ENCODE measurements around the gene DCDC1.

DCDC1 gene

DNA sequence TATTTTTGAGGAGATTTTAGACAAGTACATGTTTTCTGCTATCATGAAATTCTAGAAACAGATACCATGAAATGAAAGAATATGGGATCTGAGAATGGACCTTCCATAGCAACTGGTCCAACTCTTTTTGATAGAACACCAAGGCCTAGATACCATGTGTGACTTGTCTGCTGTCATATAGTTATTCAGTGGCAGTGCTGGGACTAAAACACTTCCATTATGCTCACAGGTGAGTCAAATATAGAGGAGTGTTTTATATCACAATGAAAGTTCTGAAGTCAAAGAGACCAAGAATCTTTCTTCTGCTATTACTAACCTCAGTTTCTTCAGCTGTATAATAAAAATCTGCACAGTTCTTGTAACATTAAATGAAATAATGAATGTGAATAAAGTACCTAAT lies 276.9 kb downstream of the DCDC1 start:
- Histone ChIP-seq H3K9me3 (ENCODE audit: insufficient read depth, low read depth, low read length) (peaks cover 23% of the 10 kb centered on the region), H3K36me3 (ENCODE audit: insufficient read depth, low read depth, low read length) (no peaks in the 10 kb centered on the region), H3K27me3 (ENCODE audit: insufficient read depth, low read length) (no peaks in the 10 kb centered on the region), H3K27ac (ENCODE audit: low read length) (no peak overlapping the region), H3K4me1 (ENCODE audit: insufficient read depth, low read length) (no peaks in the 10 kb centered on the region), H3K9ac (ENCODE audit: low read depth, low read length) (no peak overlapping the region), H3K4me3 (ENCODE audit: low read length) (no peak overlapping the region)

DNA sequence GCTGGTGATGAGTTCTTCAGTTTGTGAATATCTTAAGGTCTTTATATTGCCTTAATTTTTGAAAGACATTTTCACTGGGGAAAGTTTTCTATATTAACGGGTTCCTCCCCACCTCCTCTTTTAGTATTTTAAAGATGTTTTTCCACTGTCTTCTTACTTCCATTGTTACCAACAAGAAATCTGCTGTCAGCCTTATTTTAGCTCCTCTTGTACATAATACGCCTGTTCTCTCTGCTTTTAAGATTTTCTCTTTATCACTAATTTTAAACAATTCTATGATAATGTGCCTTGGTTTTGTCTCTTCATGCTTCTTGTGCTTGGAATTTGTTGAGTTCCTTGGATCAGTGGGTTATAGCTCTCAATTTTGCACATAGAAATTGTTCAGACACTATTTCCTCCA lies 280.4 kb downstream of the DCDC1 start:
- Histone ChIP-seq H3K9me3 (ENCODE audit: insufficient read depth, low read depth, low read length) (peaks cover 23% of the 10 kb centered on the region), H3K4me3 (ENCODE audit: low read length) (no peak overlapping the region), H3K27ac (ENCODE audit: low read length) (no peak overlapping the region), H3K9ac (ENCODE audit: low read depth, low read length) (no peak overlapping the region), H3K4me1 (ENCODE audit: insufficient read depth, low read length) (no peaks in the 10 kb centered on the region), H3K36me3 (ENCODE audit: insufficient read depth, low read depth, low read length) (no peaks in the 10 kb centered on the region), H3K27me3 (ENCODE audit: insufficient read depth, low read length) (no peaks in the 10 kb centered on the region)

DNA sequence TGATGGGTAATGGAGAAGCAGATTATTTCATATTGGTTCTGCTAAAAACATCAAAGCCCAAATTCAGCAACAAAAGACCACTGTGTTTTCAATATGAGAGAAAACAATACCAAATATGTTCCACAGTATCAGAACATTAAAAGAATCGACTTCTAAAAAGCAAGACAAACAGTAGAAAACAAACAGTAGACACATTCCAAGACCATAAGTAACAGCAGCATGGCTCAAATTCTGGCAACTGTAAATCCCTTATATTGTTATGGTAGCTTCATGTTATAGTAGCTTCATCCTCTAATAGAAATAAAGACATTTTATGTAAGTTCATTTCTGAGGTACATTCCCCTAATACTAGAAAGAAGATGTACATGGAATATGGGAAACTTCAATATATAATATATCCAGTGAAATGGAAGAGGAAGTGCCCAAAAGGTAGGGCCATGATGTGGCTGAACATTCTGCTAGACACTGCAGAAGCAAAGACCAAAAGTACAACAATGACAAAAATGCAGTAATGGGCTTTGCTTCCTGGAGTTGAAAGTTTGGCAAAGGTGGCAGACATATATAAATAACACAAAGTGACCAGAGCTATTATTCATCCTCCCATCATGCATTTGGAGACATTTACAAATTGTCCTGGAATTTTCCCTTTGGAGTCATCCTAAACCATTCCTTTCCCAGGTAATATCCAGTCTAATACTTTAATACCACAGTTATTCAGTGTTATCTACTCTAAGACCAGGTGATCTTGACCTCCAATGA lies 299.9 kb downstream of the DCDC1 start:
- no peaks in the 10 kb centered on the region for H3K4me1 ChIP-seq (ENCODE audit: insufficient read depth, low read length)
- H3K9ac ChIP-seq (ENCODE audit: low read depth, low read length): no peak overlapping the region
- H3K4me3 ChIP-seq (ENCODE audit: low read length): no peak overlapping the region
- no peaks in the 10 kb centered on the region for H3K9me3 ChIP-seq (ENCODE audit: insufficient read depth, low read depth, low read length)
- H3K36me3 ChIP-seq (ENCODE audit: insufficient read depth, low read depth, low read length): no peaks in the 10 kb centered on the region
- no peaks in the 10 kb centered on the region for H3K27me3 ChIP-seq (ENCODE audit: insufficient read depth, low read length)
- no peak overlapping the region for H3K27ac ChIP-seq (ENCODE audit: low read length)

DNA sequence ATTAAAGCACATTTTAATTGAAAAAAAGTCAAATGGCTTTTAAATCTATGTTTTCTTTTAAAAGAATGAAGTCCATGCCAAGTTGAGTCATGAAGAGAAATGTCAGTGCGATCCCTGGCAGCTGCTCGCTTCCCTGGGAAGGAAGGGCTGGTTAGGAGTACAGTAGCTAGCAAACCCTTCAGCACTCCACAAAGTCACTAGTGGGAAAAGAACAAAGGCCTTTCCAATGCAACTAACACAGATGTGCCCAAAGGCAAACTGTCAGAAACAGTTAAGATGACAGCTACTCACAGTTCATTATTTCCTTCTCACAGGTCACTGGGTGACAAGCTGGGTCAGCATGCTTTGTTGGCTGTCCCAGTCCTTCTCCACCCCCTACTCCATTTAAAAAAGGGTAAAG lies 308.7 kb downstream of the DCDC1 start:
- H3K9ac ChIP-seq (ENCODE audit: low read depth, low read length): no peak overlapping the region
- no peaks in the 10 kb centered on the region for H3K36me3 ChIP-seq (ENCODE audit: insufficient read depth, low read depth, low read length)
- H3K27ac ChIP-seq (ENCODE audit: low read length): no peak overlapping the region
- no peaks in the 10 kb centered on the region for H3K27me3 ChIP-seq (ENCODE audit: insufficient read depth, low read length)
- no peaks in the 10 kb centered on the region for H3K4me1 ChIP-seq (ENCODE audit: insufficient read depth, low read length)
- no peak overlapping the region for H3K4me3 ChIP-seq (ENCODE audit: low read length)
- no peaks in the 10 kb centered on the region for H3K9me3 ChIP-seq (ENCODE audit: insufficient read depth, low read depth, low read length)

DNA sequence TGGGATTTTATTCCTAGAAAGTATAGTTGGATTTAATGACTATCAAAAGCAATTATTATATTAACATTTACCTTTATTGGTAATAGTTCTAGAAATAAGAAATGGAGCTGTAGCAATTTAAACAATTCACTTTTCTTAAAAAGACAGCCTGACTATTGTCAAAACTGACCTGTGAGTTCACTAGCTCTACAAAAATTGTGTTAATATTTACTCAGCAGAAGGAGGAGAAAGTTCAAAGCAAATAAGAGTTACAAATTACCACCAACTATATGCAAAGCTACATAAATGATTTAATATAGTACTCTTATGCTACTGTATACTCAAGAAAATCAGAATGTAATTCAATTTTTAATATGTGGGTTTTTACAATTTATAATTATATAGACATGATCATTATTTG lies 310.0 kb downstream of the DCDC1 start:
- no peak overlapping the region for H3K4me3 ChIP-seq (ENCODE audit: low read length)
- H3K9me3 ChIP-seq (ENCODE audit: insufficient read depth, low read depth, low read length): no peaks in the 10 kb centered on the region
- H3K36me3 ChIP-seq (ENCODE audit: insufficient read depth, low read depth, low read length): no peaks in the 10 kb centered on the region
- H3K4me1 ChIP-seq (ENCODE audit: insufficient read depth, low read length): no peaks in the 10 kb centered on the region
- no peak overlapping the region for H3K27ac ChIP-seq (ENCODE audit: low read length)
- H3K9ac ChIP-seq (ENCODE audit: low read depth, low read length): no peak overlapping the region
- no peaks in the 10 kb centered on the region for H3K27me3 ChIP-seq (ENCODE audit: insufficient read depth, low read length)

DNA sequence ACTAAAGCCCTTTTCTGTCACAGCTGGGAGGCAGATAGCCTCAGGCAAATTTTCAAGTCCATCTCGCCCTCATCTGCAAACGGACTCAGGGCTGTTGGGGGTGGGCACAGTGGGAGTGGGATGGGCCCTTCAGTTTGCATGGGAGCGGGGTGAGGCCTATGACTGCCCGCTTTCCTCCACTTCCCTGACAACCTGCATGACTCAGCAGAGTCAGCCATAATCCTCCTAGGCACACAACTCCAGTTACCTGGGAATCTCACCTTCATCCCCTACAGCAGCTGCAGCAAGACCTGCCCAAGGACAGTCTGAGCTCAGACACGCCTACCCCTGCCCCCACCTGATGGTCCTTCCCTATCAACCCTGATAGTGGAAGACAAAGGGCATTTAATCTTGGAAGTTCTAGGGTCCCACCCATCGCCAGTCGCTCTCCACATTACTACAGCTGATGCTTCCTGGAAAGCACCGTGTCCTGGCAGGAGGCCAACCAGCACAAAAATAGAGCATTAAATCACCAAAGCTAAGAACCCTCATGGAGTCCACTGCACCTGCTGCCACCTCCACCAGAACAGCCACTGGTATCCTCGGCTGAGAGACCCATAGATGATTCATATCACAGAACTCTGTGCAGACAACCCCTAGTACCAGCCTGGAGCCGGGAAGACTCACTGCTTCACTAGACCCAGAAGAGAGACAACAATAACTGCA lies 319.3 kb downstream of the DCDC1 start:
- peaks cover 6% of the 10 kb centered on the region; the same call in 1 of the 2 replicates for H3K4me1 ChIP-seq (ENCODE audit: insufficient read depth, low read length)
- H3K9ac ChIP-seq (ENCODE audit: low read depth, low read length): no peak overlapping the region
- no peak overlapping the region for H3K4me3 ChIP-seq (ENCODE audit: low read length)
- H3K36me3 ChIP-seq (ENCODE audit: insufficient read depth, low read depth, low read length): no peaks in the 10 kb centered on the region
- no peaks in the 10 kb centered on the region for H3K27me3 ChIP-seq (ENCODE audit: insufficient read depth, low read length)
- no peak overlapping the region for H3K27ac ChIP-seq (ENCODE audit: low read length)
- H3K9me3 ChIP-seq (ENCODE audit: insufficient read depth, low read depth, low read length): no peaks in the 10 kb centered on the region

DNA sequence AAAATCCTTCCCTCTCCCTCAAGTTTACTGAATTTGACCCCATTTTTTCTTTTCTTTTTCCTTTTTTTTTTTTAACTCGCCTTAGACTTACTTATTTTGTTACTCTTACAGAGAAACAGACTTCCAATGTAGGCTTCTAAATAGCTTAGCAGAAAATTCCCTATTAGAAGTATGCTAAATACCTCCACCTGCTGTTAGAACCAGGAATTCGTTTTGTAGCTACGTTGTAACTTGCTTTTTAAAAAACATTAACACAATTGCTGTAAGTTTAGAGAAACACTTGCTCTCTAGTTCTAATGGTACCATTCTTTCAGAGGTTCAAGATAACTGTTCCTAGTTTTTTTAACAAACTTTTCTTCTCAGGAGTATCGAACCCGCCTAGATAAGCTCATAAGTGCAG lies 324.2 kb downstream of the DCDC1 start:
- no peaks in the 10 kb centered on the region for H3K27me3 ChIP-seq (ENCODE audit: insufficient read depth, low read length)
- no peak overlapping the region for H3K9ac ChIP-seq (ENCODE audit: low read depth, low read length)
- H3K36me3 ChIP-seq (ENCODE audit: insufficient read depth, low read depth, low read length): no peaks in the 10 kb centered on the region
- no peak overlapping the region for H3K4me3 ChIP-seq (ENCODE audit: low read length)
- H3K9me3 ChIP-seq (ENCODE audit: insufficient read depth, low read depth, low read length): no peaks in the 10 kb centered on the region
- H3K4me1 ChIP-seq (ENCODE audit: insufficient read depth, low read length): no peaks in the 10 kb centered on the region
- H3K27ac ChIP-seq (ENCODE audit: low read length): no peak overlapping the region

DNA sequence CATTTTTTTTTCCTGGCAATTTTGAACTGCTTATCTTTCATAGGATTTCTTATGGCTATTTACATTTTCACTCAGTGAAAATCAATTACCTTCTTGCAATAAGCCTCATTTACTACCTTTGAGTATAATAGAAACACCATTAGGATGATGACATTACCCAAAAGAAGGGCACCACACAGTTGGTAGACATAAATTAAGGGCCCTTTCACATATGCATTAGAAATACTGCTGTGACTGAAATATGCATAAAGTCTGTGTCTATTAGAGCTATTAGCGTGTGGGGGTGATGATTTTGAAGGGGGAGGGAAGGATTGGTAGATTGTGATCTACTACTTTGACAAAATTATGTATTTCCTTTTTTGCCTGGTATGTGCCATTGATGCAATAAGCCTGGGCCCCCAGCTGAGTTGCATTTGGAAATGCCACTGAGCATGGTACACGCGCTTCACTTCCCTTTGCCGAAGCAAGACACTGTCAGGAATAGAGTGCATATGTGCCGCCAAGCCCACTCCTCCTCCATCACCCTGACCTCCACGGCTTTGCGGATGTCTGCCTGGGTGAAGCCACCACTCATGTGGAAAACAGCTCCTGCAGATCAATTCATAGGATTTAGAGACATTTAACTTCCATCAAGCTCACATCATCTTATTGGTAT lies 339.3 kb downstream of the DCDC1 start:
- Histone ChIP-seq H3K4me3 (ENCODE audit: low read length) (no peak overlapping the region), H3K36me3 (ENCODE audit: insufficient read depth, low read depth, low read length) (no peaks in the 10 kb centered on the region), H3K27ac (ENCODE audit: low read length) (no peak overlapping the region), H3K9me3 (ENCODE audit: insufficient read depth, low read depth, low read length) (no peaks in the 10 kb centered on the region), H3K4me1 (ENCODE audit: insufficient read depth, low read length) (no peaks in the 10 kb centered on the region), H3K27me3 (ENCODE audit: insufficient read depth, low read length) (no peaks in the 10 kb centered on the region), H3K9ac (ENCODE audit: low read depth, low read length) (no peak overlapping the region)

DNA sequence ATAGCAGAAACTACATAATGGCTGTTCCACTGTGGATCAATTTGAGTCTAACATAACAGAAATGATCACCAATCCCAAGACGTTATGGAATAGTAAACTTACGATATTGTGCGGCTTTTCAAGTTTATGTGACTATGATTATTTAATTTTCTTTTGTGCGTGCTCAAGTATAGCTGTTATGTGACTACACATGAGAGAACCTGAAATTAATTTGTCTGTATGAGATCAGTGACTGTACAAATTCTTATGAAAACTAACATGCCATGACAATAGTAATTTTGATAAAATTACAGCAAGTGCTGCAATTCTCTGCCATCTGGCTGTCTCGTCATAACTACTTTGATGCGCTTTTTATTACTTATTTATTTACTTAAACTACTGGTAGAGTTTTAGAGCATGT lies 343.2 kb downstream of the DCDC1 start:
- Histone ChIP-seq H3K27me3 (ENCODE audit: insufficient read depth, low read length) (no peaks in the 10 kb centered on the region), H3K4me1 (ENCODE audit: insufficient read depth, low read length) (no peaks in the 10 kb centered on the region), H3K36me3 (ENCODE audit: insufficient read depth, low read depth, low read length) (no peaks in the 10 kb centered on the region), H3K9ac (ENCODE audit: low read depth, low read length) (no peak overlapping the region), H3K9me3 (ENCODE audit: insufficient read depth, low read depth, low read length) (no peaks in the 10 kb centered on the region), H3K27ac (ENCODE audit: low read length) (no peak overlapping the region), H3K4me3 (ENCODE audit: low read length) (no peak overlapping the region)

DNA sequence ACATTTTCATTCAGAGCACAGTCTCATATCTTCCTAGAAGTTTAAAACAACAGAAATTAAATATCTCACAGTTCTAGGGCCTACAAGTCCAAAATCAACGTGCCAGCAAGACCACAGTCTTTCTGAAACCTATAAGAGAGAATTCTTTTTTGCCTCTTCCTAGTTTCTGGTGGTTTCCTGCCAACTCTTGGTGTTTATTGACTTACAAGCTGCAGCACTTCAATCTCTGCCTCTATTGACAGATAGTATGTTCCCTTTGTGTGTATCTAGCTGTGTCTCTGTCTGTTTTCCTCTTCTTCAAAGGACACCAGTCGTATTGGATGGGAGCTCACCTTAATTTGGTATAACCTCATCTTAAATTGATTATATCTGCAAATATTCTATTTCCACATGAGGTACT lies 347.5 kb downstream of the DCDC1 start:
- H3K9ac ChIP-seq (ENCODE audit: low read depth, low read length): no peak overlapping the region
- no peaks in the 10 kb centered on the region for H3K9me3 ChIP-seq (ENCODE audit: insufficient read depth, low read depth, low read length)
- H3K36me3 ChIP-seq (ENCODE audit: insufficient read depth, low read depth, low read length): no peaks in the 10 kb centered on the region
- H3K27ac ChIP-seq (ENCODE audit: low read length): no peak overlapping the region
- no peak overlapping the region for H3K4me3 ChIP-seq (ENCODE audit: low read length)
- H3K4me1 ChIP-seq (ENCODE audit: insufficient read depth, low read length): no peaks in the 10 kb centered on the region
- no peaks in the 10 kb centered on the region for H3K27me3 ChIP-seq (ENCODE audit: insufficient read depth, low read length)

DNA sequence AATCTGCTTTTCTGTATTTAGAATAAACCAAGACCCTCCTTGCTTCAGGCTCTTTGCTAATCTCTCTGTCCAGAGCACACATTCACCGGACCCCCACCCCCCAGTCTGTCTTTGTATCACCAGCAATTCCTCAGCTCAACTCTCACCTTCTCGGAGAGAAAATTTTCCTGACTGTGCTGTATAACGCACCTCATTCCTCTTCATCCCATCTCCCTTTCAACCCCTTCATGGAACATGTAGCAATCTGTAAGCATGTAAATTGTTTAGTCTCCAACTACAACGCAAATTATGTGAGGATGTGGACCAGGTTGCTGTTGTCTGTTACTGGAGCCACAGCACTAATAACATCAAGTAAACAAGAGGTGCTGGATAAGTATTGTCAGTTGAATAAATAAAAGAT lies 349.8 kb downstream of the DCDC1 start:
- Histone ChIP-seq H3K36me3 (ENCODE audit: insufficient read depth, low read depth, low read length) (no peaks in the 10 kb centered on the region), H3K27ac (ENCODE audit: low read length) (no peak overlapping the region), H3K9me3 (ENCODE audit: insufficient read depth, low read depth, low read length) (no peaks in the 10 kb centered on the region), H3K4me3 (ENCODE audit: low read length) (no peak overlapping the region), H3K27me3 (ENCODE audit: insufficient read depth, low read length) (no peaks in the 10 kb centered on the region), H3K4me1 (ENCODE audit: insufficient read depth, low read length) (no peaks in the 10 kb centered on the region), H3K9ac (ENCODE audit: low read depth, low read length) (no peak overlapping the region)

DNA sequence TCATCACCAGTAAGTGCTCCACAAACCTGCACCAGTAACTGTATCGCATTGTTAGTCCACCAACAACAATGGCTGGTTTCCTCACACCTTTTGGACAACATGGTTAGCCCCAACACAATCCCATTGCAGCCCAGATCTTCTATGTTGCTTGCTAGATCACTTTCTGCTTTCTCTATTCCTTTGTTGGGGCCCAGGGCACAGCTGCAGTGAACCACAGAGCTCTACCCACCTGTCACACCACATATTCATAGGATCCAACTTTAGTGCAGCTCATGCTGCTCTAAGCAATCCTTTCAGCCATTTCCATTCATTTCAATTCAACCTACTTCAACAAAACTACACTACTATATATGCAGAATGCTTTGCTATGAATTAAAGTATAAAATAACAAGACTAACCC lies 364.3 kb downstream of the DCDC1 start:
- no peak overlapping the region for H3K27ac ChIP-seq (ENCODE audit: low read length)
- no peaks in the 10 kb centered on the region for H3K27me3 ChIP-seq (ENCODE audit: insufficient read depth, low read length)
- H3K4me1 ChIP-seq (ENCODE audit: insufficient read depth, low read length): no peaks in the 10 kb centered on the region
- H3K9me3 ChIP-seq (ENCODE audit: insufficient read depth, low read depth, low read length): no peaks in the 10 kb centered on the region
- H3K36me3 ChIP-seq (ENCODE audit: insufficient read depth, low read depth, low read length): no peaks in the 10 kb centered on the region
- H3K4me3 ChIP-seq (ENCODE audit: low read length): no peak overlapping the region
- no peak overlapping the region for H3K9ac ChIP-seq (ENCODE audit: low read depth, low read length)

Measured in iPS-20b (cell line).